GM21381 (cell line): ENCODE results near the gene FAM227B.
"Not testable (repeated sequence)": the region's sequence is repeated elsewhere in the genome, so short reads cannot be mapped to it uniquely, and the experiment has no call there.

Experiments
- ATAC-seq: cut with Tn5 transposase; IDR thresholded peaks from one replicate; pipeline ENCODE4 v1.9.1; 2021; ENCODE audit warnings: mild to moderate bottlenecking, moderate library complexity; ENCODE audit not compliant: unreplicated experiment

The FAM227B gene

GRCh38 chr15:49441356-49441755 lies 179.3 kb downstream of the FAM227B start:
- ATAC-seq: no peak

GRCh38 chr15:49439678-49440395 lies 180.8 kb downstream of the FAM227B start:
- no peak for ATAC-seq

GRCh38 chr15:49438962-49439631 lies 181.5 kb downstream of the FAM227B start:
- ATAC-seq: peak; percentile 55

GRCh38 chr15:49436751-49437150 lies 183.9 kb downstream of the FAM227B start:
- ATAC-seq: no peak

GRCh38 chr15:49435174-49435573 lies 185.4 kb downstream of the FAM227B start:
- no peak for ATAC-seq

GRCh38 chr15:49430046-49430445 lies 190.6 kb downstream of the FAM227B start:
- no peak for ATAC-seq

GRCh38 chr15:49428409-49429095 lies 192.1 kb downstream of the FAM227B start:
- ATAC-seq: no peak

- no peak for ATAC-seq
Observed at GRCh38 chr15:49427372-49427771, 193.2 kb downstream of the FAM227B start.

GRCh38 chr15:49424954-49425353 lies 195.7 kb downstream of the FAM227B start:
- no peak for ATAC-seq

- no peak for ATAC-seq
Observed at GRCh38 chr15:49423901-49424550, 196.6 kb downstream of the FAM227B start.

GRCh38 chr15:49423021-49423420 lies 197.6 kb downstream of the FAM227B start, which contains the start of gene FGF7:
FGF7 (plus strand) TSS chr15:49423242; CDS start chr15:49424298, 1,056 bp downstream.
- ATAC-seq: no peak

GRCh38 chr15:49421991-49422390 lies 198.6 kb downstream of the FAM227B start:
- ATAC-seq: no peak

- ATAC-seq: no peak
Observed at GRCh38 chr15:49418811-49419210, 201.8 kb downstream of the FAM227B start.

- ATAC-seq: no peak
Observed at GRCh38 chr15:49415638-49416037, 205.0 kb downstream of the FAM227B start.

GRCh38 chr15:49415149-49415548 lies 205.5 kb downstream of the FAM227B start:
- no peak for ATAC-seq

- no peak for ATAC-seq
Observed at GRCh38 chr15:49412797-49413196, 207.8 kb downstream of the FAM227B start.

- ATAC-seq: no peak
Observed at GRCh38 chr15:49410641-49411040, 210.0 kb downstream of the FAM227B start.

- no peak for ATAC-seq
Observed at GRCh38 chr15:49406352-49407118, 214.1 kb downstream of the FAM227B start.

GRCh38 chr15:49402515-49403296 lies 217.9 kb downstream of the FAM227B start:
- not testable (repeated sequence) for ATAC-seq

- ATAC-seq: no peak
Observed at GRCh38 chr15:49387471-49387870, 233.1 kb downstream of the FAM227B start.
